GM19324 (cell line): ENCODE results near the gene VAV2.

ENCODE experiments used
- ATAC-seq: cut with Tn5 transposase; IDR thresholded peaks from one replicate; pipeline ENCODE4 v1.9.1; 2021; ENCODE audit warnings: mild to moderate bottlenecking, moderate library complexity; ENCODE audit not compliant: unreplicated experiment, low FRiP score

The VAV2 gene, protein sequence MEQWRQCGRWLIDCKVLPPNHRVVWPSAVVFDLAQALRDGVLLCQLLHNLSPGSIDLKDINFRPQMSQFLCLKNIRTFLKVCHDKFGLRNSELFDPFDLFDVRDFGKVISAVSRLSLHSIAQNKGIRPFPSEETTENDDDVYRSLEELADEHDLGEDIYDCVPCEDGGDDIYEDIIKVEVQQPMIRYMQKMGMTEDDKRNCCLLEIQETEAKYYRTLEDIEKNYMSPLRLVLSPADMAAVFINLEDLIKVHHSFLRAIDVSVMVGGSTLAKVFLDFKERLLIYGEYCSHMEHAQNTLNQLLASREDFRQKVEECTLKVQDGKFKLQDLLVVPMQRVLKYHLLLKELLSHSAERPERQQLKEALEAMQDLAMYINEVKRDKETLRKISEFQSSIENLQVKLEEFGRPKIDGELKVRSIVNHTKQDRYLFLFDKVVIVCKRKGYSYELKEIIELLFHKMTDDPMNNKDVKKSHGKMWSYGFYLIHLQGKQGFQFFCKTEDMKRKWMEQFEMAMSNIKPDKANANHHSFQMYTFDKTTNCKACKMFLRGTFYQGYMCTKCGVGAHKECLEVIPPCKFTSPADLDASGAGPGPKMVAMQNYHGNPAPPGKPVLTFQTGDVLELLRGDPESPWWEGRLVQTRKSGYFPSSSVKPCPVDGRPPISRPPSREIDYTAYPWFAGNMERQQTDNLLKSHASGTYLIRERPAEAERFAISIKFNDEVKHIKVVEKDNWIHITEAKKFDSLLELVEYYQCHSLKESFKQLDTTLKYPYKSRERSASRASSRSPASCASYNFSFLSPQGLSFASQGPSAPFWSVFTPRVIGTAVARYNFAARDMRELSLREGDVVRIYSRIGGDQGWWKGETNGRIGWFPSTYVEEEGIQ

DNA sequence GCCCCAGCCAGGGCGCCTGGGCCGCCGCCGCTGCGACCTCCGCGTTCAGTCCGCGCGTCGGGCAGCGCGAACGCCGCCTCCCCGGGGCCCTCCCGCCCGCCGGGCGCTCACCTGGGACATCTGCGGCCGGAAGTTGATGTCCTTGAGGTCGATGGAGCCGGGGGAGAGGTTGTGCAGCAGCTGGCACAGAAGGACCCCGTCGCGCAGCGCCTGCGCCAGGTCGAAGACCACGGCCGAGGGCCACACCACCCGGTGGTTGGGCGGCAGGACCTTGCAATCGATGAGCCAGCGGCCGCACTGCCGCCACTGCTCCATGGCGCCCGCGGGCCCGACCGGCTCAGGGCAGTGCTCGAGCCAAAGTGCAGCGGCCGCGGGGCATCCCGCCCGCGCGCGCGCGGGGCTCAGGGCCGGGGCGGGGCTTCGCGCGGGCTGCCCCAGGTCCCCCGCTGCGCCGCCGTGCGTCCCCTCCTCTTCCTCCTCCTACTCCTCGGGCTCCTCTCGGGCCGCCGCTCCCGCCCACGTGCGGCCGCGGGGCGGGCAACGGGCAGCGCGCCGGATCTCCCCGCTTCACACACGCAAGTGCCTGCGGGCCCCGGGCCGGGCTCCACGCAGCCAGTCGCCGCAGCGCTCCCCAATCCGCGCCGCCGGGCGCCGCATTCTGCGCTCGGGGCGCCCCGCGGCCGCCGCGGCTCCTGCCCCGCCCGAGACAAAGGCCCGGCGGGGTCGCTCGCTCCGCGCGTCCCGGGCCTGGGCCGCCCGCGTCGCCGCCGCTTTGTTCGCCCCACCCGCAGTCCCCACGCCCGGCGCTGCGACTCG, at the start of gene VAV2:
VAV2 (minus strand) TSS at position 361 of the 816 bp plus-strand sequence; CDS start at position 315, 46 bp downstream.
- peak; percentile 59 for ATAC-seq

DNA sequence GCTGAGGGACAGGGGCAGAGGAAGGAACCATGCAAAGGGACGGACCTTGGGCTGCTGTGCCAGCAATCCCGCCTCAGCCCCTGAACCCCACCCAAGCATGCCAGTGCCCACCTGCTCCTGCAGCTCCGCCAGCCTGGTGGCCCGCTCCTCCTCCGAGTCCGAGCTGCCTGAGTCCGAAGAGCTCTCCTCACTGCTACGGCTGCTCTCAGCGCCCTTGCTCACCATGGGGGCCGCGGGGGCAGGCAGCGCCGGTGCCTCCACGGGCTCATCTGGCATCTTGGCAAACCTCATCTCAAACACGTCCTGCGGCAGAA, 49.5 kb upstream of the VAV2 start:
- no peak for ATAC-seq

DNA sequence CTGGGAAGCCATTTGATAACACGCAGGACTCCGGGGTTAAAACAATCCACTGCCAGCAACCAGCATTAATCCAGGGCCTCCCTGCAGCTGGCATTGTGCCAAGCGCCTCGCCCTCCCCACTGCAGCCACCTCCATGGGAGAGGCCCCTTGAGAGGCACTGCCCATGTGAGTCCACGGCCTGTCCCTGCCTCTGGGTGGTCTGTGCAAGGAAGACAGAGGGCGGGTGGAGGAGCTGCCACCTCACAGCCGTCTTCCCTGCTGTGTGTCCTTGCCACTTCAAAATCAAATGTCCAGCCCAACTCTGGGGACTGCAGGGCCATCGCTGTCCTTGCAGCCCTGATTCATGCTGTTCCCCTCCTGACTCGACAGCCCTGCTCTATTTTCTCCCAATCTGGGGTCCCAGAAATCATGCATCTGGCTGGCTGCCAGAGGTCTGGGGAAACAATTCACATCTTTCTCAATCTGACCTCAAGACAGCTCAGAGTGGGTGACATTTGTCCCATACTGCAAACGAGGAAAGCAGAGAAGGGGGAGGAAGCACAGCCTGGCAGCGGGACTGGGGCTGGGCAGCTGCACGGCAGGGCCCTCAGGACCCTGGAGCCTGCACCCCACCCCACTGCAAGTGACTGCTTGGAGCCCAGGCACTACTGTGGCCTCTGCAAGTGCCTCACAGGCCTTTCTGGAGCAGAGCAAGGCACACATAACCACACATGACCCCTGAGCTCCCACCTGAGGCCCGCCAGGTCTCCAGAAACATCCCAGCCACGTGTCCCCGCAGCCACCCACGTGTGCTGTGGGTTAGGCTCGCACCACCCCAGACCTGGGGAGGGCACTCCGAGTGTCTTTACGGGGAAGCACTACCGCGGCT, 48.9 kb upstream of the VAV2 start:
- ATAC-seq, result no peak

DNA sequence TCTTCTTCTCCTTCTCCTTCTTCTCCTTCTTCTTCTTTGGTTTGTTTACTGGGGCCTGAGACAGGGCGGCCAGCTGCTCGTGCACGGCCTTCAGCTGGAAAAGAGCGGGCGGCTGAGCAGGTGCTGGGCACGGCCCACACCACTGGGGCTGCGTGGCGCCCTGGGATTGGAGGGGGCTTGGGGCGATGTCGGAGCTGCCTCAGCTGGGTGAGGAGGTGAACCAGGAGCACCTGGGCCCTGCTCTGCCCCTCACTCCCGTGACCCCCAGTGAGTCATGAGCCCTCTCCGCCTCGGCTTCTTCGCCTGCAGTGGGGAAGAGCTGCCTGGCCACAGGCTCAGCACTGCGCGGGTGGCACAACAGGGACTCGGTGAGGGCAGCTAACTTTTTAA, 48.0 kb upstream of the VAV2 start:
- no peak for ATAC-seq

DNA sequence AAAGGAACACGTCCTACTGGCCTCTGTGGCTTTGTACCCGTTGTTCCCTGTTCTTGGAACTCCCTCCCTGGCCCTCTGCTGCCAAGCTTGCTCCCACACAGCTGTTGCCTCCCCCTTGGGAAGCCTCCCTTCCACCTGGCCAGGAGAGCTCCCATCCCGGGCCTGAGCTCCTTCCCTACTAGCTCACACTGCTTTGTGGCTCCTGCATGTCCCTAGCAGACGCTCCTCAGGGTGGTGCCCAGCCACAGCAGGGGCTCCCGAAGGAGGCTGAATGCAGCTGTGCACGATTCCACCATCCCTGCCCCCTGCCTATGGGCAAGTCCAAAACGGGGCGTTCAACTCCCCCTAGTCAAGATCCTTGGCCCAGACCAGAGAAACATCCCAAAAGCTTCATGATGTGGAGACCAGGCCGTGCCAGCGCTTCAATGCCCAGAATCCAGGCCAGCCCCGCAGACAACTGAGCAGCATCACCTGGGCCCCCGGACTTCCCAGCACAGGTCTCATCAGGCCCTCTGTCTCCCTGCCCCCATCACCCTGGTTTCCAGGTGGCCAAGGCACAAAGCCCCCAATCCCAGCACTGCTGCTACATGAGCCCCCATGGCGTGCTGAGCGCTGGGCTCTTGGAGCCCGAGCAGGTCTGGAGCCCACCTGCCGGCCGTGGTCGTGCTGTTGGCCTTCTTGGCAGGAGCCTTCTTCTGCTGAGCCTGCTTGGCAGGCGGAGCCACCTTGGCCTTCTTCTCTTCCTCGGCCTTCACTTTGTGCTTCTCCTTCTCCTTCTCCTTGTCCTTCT, 47.5 kb upstream of the VAV2 start:
- ATAC-seq, result no peak

DNA sequence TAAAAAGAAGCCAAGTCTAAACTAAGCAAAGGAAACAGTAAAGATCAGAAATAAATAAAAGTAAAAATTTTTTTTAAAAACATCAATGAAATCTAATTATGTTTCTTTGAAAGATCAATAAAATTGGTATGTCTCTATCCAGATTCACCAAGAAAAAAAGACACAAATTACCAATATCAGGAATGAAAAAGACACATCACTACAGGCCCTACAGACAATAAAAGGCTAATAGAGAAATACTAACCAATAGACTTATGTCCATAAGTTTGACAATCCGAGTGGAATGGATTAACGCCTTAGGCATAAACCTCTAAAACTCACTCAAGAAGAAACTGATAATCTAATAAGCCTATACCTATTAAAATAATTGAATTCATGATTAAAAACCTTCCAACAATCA, 45.5 kb upstream of the VAV2 start:
- no peak for ATAC-seq

DNA sequence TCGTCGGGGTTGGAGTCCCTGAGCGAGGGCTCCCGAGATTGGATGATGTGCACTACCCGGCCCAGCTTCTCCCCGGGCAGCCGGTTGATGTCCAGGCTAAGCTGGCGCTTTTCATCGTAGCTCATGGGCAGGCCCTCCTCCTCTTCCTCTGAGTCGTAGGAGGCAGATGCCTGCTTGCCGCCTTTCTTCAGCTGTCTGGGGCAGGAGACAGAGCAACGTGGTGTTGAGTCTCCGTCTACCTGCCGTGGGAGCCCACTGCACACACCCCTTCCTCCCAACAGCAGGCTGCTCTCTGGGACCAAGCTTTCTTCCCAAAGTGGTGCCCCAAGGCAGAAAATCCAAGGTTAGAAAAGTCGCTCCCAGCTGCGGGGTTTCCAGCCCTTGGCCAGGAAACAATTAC, 44.0 kb upstream of the VAV2 start:
- no peak for ATAC-seq

DNA sequence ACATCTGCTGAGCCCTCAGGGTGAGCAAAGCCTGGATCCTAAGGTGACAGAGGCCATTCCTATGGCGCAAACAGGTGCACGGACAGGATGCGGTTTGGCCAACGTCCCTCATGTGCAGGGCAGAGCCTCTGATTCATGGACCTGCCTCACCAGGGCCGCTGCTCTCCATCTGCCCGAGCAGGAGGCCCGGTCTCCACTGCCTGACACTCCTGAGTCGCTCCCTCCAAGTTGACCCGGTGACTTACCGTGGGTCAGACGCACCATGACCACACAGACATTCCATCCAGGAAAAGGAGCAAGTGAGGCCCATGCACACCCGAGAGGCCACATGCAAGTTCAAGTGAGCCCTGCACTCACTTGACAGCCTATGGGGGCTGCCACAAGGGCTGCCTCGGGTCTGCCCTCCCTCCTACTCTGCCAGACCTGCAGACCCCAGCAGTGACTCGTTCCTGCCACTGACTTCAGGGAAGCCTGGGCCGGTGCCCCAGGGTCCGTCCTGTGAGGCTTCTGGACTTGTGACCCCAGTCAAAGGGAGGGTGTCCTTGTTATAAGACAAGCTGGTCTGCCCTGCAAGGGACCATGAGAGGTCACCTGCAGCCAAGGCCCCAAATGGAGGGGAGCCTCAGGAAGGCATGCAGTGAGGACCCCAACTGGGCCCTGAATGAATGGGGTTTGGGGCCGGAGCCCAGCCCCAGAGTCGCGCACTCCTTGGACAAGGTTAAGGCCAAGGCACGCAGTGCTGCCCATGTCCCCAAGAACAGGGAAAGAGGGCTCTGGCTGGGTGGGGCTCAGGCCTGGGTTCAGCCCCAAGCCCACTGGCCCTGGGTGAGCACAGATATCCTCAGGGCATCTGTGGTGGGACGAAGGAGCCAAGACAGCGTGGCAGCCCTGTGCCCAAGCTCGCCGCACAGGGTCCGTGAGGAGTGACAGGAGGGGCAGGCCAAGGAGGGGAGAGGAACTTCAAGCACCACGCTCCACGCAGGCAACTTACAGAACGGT, 43.2 kb upstream of the VAV2 start:
- ATAC-seq, result no peak

DNA sequence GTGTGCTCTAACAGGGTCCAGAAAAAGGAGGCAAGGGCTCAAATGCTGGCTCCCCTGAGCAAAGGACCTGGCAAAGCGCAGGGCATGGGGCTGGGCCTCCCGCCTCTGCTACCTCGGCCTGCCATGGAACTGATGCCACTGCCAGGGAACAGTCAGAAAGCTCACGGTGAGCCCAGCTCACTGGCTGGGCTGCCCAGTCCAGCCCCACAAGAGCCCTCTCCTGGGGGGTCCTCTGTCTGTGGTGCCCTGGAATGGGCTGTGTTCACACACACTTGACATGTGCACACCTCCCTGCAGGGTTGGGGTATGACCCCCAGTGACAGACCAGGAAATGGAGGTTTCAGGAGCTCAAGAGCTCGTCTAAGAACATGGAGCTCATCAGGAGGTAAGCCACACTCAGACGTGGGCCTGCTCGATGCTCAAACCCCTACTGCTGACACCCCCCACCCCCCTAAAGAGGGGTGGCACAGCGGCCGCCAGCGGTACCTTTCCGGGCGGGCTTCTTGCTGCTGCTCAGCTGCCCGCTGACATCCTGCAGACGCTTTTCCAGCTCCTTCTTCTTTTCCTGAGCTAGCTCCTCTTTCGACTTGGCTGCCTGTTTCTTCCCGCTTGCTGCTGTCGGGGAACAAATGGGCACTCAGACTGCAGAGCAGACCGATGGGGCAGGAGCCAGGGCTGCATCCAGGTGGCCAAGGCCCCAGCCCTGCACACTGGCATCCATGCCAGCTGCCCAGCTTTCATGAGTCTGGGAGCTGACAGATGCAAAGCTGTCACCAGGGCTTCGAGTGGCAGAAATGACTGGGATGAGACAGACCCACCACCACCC, 42.3 kb upstream of the VAV2 start:
- no peak for ATAC-seq

DNA sequence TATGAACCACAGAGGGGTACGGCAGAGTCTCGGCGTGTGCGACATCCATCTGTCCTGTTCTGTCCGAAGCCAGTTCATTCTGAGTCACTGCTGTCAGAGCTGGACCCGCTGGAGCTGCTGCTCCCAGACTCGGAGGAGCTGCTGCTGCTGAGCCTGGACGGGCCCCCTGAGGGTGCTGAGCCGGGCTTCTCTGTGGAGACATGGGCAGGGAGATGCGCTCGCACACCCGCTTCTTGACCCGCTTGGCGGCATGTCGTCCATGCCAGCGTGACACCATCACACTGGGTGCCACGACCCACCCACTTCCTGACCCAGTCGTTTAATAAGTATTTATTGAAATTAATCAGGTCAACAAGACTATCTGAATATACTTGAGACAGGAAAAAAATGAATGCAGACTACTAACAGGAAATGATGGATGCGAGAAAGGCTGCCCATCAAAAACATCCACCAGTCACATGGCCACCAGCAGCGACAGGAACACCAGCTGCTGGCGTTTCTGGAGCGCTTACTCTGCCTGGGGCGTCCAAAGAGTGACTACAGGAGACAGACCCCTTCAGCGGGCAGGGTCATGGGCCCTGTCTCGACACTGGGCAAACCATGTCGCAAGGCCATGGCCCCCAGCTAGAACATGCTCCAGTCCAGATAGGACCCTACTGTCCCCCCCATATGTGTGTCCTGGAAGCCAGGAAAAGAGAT, 41.5 kb upstream of the VAV2 start:
- no peak for ATAC-seq

DNA sequence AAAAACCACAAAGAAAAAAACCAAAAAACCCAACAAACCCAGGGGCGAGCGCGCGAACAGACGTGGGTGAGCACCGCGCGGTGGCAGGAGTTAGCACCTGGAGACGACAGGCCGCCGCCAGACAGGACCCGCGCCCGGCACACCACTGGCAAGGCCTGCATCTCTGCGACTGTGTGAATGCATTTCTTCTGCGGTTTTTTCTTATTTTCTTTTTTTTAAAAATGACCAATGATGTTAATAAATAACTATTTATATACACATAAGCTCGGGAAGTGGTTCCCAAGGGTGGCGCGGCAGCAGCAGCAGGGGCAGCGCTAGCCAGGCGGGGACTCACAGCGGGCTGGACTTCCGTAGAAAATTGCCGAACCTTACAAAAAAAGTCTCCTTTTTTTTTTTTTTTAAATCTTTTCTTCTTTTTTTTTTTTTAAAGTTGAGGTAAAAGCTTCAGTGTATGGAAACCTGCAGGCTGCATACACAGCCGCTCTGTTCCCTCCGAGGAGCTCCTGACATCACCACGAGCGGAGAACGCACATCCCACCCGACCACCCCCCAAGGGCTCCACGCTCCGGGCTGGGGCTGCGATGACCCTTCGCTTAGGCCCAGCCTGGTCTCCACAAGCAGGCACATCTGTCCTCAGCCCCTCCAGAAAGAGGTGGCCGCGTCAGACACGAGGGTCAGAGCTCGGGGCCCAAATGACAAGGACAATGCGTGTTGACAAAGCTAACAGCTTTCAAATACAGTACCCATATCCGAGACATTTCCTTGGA, 40.5 kb upstream of the VAV2 start:
- ATAC-seq, result no peak

DNA sequence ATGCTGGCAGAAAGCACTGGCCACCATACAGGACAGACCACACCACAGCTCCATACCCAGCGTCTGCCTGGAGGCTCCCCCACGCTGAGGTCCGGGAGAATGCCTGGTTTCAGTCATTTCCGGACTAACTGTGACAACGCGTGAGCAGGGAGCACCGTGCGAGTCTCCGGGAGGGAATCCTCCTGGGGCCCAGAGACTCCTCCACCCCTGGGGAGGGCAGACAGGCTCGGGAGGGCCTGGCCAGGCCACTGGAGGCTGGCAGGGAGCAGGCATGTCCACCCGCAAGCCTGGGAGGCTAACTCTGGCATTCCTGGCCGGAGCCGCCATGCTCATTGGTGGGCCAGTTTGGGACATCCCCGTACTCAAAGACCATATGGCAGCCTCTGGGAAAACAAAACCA, 39.7 kb upstream of the VAV2 start:
- ATAC-seq, result no peak

DNA sequence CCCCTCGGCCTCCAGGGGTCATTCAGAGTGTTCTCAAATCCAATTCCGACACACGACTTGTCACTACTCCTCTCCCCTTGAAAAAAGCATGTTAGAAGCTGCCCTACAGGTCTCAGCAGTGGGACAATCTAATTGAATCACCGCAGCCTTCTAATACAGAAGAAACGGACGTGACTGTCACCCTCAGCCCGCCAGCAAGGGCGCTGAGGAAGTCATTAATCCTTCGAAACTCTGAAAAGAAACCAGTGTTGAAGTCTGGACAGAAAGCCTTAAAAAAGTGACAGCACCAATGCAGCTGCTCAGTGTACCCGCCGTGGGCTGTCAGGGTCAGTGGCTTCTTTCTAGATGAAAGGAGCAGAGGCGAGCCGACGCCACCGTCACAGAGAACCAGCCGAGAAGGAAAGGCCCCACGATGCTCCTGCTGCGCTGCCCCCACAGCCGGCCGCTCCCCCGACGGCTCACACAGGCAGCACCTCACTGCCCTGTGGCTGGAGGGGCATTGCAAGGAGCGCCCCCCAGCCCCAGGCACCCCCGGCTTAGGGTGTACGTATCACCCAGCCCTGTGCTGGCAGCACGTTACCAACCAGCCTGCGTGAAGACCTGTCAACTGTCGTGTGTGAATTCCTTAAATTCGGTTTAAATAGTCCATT, 38.8 kb upstream of the VAV2 start:
- ATAC-seq, result no peak

DNA sequence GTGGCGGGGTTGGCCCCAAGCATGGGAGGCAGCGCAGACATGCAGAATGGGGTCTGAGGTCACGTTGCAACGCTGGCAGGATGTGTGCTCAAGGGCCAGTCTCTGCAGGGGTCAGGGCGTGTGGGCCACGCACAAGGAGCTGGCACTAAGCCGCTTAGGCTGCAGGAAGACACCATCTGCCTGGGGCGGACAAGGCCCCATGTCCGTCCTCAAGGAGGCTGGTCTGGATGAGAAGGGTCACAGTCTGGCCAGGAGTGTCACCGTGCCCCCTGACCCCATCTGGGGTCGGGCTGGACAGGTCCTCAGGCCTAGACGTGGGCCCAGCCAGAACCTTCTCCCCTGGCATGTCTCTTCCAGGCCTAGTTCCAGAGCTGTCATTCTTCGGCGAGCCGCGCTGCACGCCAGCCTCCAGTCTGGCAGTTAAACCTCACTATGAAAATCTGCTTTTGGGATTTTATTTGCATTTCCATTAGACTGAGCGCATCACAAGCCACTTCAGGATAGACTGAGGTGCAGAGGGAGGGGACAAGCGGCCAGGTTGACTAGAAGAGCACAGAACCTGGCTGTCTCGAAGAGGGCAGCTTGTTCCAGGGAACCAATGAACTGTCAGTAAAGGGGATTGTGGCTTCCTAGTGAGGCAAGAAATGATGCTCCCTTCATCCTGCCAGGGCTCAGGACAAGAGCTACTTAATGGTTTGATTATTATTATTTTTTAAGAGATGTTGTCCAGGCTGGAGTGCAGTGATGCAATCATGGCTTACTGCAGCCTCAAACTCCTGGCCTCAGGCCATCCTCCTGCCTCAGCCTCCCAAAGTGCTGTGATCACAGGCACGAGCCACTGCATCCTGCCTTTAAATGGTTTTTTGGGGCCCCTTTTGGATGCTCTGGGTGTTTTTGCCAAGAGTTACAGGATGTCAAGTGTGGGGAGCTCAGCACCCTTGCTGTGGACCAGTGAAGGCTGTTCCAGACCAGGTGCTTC, 37.4 kb upstream of the VAV2 start:
- ATAC-seq, result no peak
